HG03342 (cell line): ENCODE results near the gene EVC.

Experiments used
- ATAC-seq: cut with Tn5 transposase; IDR thresholded peaks from one replicate; pipeline ENCODE4 v1.9.1; 2021; ENCODE audit warnings: mild to moderate bottlenecking, moderate library complexity; ENCODE audit not compliant: unreplicated experiment

EVC gene

GRCh38 chr4:5753766-5754528, 42.9 kb downstream of the EVC start:
- ATAC-seq = no peak

GRCh38 chr4:5754529-5754881, 43.5 kb downstream of the EVC start:
- no peak for ATAC-seq

- ATAC-seq = no peak
These were observed 44.2 kb downstream of the EVC start for GRCh38 chr4:5755161-5755560.

- ATAC-seq = no peak
These were observed 44.7 kb downstream of the EVC start for GRCh38 chr4:5755679-5756078.

- ATAC-seq = no peak
These were observed 45.3 kb downstream of the EVC start for GRCh38 chr4:5756271-5756670.

DNA sequence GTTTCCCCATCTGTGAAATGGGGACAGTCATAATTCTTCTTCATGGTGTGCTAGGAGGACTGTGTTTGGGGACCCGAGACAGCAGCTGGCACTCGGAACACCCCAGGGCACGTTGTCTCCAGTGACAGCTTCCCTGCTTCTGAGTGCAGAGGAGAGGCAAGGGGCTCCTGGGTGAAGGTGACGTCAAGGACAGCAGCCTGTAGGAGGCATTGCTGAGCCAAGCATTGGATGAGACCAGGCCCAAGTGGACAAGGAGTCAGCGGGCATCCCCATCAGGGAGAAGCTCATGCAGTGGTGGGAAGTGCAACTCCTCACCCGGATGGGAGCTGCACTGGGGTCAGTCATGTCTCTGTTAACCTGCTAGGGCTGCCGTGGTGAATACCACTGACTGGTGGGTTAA, 46.1 kb downstream of the EVC start:
- no peak for ATAC-seq

- no peak for ATAC-seq
These were observed 46.5 kb downstream of the EVC start for GRCh38 chr4:5757536-5757935.

DNA sequence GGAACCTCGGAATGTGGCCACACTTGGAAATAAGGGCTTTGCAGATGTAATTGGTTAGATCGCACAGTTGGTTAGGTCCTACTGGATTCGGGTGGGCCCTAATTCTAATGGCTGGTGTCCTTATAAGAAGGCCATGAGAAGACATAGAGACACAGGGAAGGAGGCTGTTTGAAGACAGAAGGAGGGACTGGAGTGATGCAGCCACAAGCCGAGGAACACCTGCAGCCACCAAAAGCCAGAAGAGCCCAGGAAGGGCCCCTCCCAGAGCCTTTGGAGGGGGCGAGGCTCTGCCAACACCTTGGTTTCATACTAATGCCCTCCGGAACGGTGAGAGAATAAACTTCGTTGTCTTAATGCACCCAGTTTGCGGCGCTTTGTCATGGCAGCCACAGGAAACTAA, 47.0 kb downstream of the EVC start:
- ATAC-seq = no peak

GRCh38 chr4:5758741-5759140, 47.7 kb downstream of the EVC start:
- no peak for ATAC-seq

DNA sequence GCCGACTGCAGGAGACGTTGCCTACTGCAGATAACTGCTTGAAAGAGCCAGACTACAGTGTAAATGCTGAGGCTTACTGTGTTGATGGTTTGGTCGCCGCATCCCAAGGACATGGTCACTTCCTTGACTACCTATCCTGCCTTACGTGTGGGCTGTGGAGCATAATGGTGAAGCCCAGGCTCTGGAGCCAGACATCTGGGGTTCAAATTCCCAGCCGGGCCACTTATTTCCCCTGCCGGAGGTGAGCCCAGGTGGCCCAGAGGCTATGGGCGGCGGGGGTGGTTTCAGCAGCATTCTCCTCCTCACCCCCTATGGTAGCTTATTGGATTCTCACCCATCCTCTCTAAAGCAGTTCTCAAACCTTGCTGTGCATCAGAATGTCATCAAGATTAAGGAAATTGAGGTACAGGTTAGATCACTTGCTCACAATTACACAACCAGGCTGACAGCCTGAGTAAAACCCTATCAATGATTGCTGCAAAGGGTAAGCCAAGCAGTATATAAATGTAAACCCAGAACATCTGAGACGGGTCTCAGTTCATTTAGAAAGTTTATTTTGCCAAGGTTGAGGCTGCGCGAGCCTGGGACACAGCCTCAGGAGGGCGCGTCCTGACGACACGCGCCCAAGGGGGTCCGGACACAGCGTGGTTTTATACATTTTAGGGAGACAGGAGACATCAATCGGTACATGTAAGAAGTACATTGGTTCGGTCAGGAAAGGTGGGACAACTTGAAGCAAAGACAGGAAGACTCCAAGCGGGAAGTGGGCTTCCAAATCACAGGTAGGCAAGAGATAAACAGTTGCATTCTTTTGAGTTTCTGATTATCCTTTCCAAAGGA, 48.5 kb downstream of the EVC start:
- no peak for ATAC-seq

DNA sequence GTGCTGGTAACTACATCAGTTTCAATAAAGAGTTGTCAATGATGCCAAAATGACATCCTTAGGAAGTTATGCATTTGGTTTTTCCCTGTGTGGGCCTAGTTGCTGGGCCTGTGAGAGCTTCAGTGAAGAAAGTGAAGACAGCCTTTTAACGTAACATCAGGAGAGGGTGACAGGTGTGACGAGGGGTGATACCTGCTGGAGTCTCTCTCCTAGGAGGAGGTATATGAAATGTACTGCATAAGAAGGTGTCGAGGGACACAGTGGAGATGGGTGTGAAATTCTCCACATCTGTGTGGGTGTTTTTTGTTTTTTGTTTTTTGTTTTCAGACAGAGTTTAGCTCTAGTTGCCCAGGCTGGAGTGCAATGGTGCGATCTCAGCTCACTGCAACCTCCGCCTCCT, 49.2 kb downstream of the EVC start:
- no peak for ATAC-seq

DNA sequence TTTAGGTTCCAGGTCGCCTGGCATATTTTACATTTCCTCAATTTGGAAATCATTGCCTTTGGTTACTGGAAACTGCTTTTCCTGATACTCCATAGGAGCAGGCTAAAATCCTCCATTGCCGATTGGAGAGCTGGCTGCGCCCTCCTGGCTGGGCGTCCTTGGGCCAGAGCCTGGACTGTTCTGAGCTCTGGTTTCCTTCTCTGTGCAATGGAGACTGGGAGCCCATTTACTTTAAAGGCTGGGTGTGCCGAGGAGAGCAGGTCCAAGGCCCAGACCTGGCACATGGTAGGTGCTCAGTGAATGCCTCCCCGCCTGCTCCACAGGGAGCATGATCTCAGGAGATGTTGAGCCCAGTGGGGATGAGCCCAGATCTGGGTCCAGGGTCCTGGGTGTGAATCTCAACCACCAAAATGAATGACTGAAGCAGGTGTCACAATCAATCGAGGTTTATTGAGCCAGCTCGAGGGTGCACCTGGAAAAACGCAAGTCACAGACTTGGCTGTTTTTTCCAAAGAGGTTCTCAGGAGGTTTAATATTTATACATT, 50.0 kb downstream of the EVC start:
- no peak for ATAC-seq

DNA sequence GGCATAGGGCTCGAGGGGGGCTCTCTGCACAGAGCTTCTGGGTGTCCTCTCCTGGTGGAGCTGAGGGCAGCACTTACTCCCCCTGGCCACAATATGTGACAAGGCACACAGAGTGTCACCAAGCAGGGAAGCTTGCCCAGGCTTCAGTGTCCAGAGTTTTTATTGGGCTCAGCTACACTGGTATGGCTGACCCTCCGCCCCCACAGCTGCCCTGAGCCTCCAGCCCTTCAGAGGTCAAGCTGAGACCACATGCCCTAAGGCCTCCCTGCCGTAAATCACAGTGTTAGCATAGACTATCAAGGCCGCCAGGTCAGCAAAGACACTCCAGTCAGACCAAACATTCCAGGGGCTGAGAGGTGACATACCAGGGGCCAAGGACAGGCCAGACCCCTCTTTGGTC, 59.0 kb downstream of the EVC start:
- no peak for ATAC-seq

- no peak for ATAC-seq
These were observed 61.7 kb downstream of the EVC start for GRCh38 chr4:5772528-5773270.

- no peak for ATAC-seq
These were observed 62.2 kb downstream of the EVC start for GRCh38 chr4:5773271-5773555.

GRCh38 chr4:5774416-5775036, 63.5 kb downstream of the EVC start:
- ATAC-seq = no peak

DNA sequence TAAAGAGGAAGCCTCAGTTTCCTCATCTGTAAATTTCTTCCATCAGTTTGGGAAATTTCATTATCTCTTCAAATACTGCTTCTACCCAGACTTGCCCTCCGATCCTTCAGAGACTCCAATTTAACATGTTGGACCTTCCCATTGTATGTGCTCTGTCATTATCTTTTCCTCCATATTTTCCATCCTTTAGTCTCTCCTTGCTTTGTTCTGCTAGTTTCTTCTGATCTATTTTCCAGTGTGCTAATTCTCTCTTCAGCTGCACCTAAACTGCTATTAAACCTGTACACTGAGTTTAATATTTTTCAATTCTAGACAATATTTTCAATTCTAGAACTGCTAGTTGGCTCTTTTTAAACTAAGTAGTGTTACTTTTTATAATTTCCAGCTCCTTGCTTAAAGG, 65.5 kb downstream of the EVC start:
- no peak for ATAC-seq

GRCh38 chr4:5780831-5781480, 70.0 kb downstream of the EVC start:
- ATAC-seq = no peak

DNA sequence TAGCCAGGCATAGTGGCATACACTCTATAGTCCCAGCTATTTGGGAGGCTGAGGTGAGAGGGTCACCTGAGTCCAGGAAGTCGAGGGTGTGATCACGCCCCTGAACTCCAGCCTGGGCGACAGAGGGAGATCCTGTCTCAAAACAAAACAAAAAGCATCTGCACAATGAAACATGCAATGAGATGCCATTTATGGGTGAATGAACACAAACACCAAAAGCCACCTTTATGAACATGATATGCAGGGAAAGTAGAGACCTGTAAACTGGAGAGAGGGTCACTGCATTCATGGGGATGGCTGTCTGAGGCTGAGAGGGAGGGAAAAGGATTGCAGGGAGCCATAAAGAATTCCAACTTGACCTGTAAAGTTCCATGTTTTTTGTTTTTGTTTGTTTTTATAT, 70.7 kb downstream of the EVC start:
- ATAC-seq = no peak

DNA sequence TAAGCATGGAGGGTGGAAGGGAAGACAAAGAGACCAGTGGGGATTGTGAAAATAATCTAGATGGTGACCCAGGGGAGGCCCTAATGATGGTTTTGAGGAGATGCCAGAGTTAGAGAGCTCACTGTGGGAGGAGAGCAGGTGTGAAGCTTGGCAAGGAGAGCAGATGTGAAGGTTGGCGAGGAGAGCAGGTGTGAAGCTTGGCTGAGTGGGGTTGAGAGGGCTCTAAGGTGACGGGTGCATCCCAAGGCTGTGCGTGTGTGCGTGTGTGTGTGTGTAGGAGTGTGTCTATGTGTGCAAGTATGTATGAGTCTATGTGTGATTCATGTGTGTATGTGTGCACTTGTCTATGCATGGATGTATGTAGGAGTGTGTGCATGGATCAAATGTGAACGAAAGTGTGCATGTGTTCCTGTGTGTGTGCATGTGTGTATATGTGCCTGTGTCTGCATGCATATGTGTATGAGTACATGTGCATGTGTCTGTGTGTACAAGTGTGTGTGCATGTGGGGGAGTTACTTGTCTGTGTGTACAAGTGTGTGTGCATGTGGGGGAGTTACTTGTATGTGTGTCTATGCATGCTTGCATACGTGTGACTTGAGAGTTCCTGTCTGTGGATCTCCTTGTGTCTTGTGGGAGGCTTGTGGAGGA, 72.0 kb downstream of the EVC start:
- no peak for ATAC-seq
